ENCODE measurements around the gene TAX1BP1.
"Not testable (repeated sequence)": the region's sequence is repeated elsewhere in the genome, so short reads cannot be mapped to it uniquely, and the experiment has no call there.

Gene TAX1BP1

DNA sequence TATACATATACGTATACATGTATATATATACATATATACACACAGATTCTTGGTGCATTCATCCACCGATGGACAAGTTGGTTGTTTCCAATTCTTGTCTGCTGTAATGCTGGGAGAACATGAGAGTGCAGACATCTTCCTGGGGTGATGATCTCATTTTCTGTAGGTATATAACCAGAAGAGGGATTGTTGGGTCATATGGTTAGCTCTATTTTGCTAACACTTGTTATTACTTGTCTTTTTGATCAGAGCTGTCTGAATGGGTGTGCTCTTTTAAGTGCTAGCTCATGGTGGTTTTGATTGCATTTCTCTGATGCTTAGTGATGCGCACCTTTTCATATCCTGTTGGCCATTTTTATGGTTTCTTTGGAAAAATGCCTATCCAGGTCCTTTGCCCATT lies 106.4 kb downstream of the TAX1BP1 start:
- no peak for DNase-seq

DNA sequence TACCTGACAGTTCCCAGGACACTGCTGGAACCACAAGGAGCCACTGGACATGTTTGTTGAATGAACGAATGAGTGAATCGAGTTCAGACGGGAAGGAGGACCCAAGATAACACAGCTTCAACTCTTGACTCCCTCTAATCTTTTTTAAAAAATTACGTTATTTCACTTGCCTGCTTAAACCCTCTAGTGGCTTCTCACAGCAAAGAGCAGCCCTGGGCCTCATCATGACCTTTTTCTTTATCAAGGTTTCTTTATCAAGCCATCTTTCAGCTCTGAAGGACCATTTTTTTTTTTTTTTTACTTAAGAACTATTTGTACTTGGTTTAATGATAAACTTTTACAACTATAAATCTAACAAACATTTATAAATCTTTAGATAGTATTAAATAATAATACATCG lies 110.6 kb downstream of the TAX1BP1 start:
- no peak for DNase-seq

DNA sequence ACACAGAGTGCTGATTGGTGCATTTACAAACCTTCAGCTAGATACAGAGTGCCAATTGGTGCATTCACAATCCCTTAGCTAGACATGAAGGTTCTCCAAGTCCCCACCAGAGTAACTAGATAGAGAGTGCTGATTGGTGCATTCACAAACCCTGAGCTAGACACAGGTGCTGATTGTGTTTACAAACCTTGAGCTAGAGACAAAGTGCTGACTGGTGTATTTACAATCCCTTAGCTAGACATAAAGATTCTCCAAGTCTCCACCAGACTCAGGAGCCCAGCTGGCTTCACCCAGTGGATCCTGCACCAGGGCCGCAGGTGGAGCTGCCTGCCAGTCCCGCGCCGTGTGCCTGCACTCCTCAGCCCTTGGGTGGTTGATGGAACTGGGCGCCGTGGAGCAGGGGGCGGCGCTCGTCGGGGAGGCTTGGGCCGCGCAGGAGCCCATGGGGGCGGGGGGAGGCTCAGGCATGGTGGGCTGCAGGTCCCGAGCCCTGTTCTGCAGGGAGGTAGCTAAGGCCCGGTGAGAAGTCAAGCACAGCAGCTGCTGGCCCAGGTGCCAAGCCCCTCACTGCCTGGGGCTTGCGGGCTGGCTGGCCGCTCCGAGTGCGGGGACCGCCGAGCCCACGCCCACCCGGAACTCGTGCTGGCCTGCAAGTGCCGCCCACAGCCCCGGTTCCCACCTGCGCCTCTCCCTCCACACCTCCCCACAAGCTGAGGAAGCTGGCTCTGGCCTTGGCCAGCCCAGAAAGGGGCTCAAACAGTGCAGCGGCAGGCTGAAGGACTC lies 116.9 kb downstream of the TAX1BP1 start:
- not testable (repeated sequence) for DNase-seq

- DNase-seq: no peak
Measured at GRCh38 chr7:27860800-27861199, 120.8 kb downstream of the TAX1BP1 start.

- DNase-seq: no peak
Measured at GRCh38 chr7:27861747-27862146, 121.8 kb downstream of the TAX1BP1 start.

GRCh38 chr7:27863880-27864279 lies 123.9 kb downstream of the TAX1BP1 start:
- DNase-seq: no peak

DNA sequence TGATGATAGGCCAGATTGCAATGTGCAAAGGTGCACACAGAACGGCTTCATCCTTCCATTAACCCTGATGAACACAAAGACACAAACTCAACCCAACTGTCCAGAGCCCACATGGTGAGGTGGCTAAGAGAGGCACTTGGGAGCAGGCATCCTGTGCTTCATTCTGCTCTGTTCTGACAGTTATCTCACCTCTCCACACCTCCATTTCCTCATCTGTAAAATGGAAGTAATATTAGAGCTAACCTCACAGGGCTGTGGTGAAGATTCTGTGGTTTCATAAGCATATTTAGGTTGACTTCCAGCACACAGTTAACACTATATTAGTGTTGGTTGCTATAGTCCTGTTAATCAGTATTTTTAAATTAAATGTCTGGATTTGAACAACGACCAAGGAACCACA lies 126.3 kb downstream of the TAX1BP1 start:
- no peak for DNase-seq

DNA sequence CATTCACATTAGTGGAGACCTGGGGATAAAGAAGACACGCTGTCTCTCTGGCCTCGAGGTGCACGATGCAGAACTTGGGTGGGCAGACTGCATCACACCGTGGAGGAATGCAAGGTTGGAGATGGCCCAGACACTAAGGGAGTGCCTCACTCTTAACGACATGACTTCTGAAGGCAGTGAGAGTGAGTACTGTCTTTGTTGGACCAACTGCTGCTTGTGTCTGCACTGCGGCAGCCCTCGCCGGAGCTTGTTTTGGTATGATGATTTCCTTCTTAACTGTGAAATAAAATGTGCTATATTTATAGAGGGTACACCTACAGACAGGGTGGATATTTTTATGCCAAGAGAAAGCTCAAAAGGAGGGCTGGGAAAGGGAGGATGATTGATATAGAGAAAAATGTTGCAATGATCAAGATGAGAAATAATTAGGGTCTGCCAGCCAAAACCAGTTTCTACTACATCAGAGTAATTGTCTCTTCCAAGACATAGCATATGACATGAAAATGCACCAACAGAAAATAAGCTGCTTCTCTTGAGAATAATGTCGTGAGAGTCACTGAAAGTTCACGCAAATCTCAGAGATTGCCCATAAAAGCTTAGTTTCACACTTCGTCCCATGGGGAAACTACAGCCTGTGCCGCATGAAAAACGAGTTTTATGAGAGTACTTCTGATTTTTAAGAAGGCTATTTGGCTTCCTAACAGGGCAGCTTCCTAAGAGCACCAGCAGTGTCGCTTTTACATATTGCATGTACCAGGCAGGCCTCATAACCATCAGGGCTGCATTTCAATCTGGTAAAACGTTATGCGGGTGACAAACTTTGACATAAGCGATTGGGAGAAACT lies 127.1 kb downstream of the TAX1BP1 start:
- DNase-seq: no peak

GRCh38 chr7:27868131-27868550 lies 128.2 kb downstream of the TAX1BP1 start:
- DNase-seq: no peak

- DNase-seq: no peak
Measured at GRCh38 chr7:27869056-27869455, 129.1 kb downstream of the TAX1BP1 start.

- no peak for DNase-seq
Measured at GRCh38 chr7:27870595-27870994, 130.6 kb downstream of the TAX1BP1 start.

DNA sequence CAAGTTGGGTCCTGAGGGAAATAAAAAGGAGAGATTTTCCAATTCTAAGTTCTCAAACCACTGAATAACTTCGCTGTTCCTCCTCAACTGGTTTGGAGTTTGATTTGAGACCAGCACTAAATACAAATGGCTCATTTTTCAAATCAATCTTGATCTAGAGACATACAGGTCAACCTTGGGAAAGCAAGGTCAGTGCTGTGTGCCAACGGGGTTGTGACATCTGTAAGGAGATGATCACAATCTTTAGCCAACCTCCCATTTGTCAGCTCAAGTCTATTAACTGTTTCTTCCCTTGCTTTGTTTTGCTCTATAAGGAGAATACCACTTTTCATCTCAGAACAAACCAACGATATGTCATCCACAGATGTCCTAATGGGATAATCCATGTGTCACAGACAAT lies 131.1 kb downstream of the TAX1BP1 start:
- no peak for DNase-seq

DNA sequence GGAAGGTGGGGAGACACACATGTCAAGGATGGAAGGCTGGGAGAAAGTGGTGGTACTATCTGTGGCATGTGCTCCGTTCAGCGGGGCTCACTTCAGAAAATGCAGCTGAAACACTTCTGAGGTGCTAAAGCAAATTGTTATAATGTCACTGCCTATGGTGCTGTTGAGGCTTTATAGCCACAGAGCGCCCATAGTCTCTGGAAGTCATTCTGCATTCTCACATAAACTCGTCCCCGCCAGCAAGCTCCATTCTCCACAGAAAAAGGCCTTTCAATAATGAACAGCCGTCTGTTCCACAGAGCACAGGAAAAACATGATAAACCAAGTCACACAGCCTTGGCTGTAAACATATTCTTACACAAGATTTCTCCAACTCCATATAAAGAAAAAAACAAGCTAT lies 131.9 kb downstream of the TAX1BP1 start:
- DNase-seq: no peak

DNA sequence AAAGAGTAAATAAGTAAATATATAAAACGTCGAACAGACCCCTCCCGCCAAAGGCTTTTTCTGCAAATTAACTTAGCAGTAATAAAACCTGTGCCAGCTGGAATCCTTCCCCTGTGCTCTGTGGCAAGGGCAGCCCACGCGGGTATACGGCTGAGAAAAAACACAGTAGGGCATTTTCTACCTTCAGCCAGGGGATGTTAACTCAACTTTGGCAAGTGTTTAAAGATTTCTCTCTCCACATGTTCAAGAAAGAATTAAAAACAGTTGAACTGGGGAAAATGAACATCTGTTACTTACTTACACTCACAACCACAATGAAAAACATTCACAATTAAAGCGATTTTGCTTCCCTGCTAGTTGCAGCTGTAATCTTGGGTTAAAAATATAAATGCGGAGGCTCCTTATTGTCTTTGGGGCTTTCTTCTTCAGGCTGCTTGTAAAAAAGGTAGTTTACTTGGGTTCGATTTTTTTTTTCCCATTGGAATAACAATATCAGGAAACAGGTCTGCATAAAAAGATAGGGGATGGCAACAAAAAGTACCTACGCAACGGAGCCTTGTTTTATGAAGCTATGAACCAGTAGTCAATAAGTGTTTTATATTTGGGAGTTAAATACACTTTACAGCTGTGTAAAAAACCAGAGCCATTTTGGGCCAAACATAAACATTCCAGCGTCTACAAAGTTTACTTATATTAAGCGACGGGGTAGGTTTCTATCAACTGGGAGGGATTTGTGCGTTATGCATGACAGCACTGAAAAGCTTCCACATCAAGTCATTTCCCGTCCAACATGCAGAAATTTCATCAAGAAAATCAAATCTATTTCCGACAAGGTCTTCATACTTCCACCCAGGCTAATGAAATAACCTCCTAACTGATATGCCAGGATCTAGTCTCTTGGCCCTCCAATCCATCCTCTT lies 132.7 kb downstream of the TAX1BP1 start:
- DNase-seq: no peak

- DNase-seq: no peak
Measured at GRCh38 chr7:27873981-27874957, 134.3 kb downstream of the TAX1BP1 start.

DNA sequence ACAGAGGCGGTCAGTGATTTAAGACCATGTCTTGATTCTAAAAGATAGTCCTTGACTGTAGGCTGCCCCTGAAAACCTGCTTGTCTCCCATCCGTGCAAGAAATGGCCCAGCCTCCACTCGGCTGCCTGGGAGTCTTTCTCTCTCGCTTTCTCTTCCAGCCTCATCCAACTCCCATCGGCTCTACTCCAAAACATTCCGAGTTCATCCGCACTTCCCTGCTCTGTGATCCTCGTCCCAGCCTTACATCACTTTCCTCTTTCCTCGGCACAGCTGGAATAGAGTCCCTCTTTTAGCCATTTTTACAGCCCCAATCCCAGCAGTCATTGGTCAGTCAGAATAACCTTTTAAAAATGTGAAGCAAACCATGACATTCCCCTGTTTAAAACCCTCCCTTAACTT lies 135.1 kb downstream of the TAX1BP1 start:
- no peak for DNase-seq

DNA sequence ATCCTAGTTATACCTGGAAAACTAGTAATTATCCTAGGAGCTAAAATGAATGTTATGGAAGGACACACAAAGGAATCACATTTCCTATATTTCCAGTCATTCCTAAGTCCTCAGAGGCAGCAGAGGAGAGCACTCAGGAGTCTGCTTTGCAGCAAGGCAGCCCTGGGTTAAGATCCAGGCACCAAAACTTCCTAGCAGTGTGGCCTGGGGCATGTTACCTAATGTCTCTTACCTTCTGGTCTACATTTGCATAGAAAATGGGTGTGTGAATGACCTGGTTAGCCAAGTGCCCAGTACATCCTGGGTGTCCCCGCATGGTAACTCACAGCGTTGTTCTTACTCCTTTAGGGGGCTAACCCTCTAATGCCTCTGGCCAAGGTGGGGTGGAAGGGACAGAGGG lies 135.9 kb downstream of the TAX1BP1 start:
- no peak for DNase-seq

DNA sequence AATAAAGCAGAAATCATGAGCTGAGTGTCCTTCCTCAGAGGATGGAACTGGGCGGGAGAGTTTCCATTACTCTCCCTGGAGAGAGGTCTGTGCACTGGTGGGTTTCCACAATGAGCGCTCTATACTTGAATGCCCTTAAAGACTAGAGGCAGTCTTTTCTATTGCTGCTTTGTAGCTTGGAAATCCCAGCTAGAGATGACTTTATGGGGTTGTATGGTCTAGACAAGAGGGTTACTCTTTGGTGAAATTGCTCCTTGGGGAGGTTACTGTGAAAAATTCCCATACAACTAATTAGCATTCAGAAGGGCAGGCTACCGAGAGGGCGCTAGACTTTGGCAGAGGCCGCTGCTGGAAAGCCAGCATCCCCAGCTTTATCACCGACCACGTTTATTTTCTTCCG lies 136.8 kb downstream of the TAX1BP1 start:
- no peak for DNase-seq

All from activated CD4-positive, CD25-positive, alpha-beta regulatory T cell treated with anti-CD3 and anti-CD28 coated beads, Interleukin-2, amount 50 U/mL, for 72 hours (primary cell).